SH-SY5Y (cell line): Measurements from ENCODE around the gene DOCK4.

Experiments used
- GATA2 ChIP-seq: IDR thresholded peaks from 2 replicates; pipeline ENCODE4 v1.6.1; 2011; ENCODE audit warnings: mild to moderate bottlenecking, low read depth, low read length
- GATA3 ChIP-seq: IDR thresholded peaks from 2 replicates; pipeline ENCODE4 v1.6.1; 2011; ENCODE audit warnings: low read depth, mild to moderate bottlenecking, low read length, moderate library complexity

DOCK4 gene

DNA sequence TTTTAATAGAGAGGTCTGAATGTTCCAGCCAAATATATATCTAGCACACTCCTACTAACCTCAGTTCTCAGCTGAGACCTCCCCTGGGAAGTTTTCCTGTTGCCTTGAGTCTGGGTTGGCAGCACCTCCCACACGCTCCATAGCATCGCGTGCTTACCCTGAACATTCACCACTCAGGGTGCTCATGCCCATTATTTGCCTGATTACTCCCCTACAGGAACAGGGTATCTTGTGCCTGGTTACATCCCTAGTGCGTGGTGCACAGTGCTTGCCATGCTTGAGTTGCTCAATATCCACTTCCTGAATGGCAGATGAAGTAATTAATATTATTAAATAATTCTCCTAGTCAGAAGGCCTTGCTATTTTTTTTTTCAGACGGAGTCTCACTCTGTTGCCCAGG, 374.0 kb downstream of the DOCK4 start:
- no peak for TF ChIP-seq GATA2

DNA sequence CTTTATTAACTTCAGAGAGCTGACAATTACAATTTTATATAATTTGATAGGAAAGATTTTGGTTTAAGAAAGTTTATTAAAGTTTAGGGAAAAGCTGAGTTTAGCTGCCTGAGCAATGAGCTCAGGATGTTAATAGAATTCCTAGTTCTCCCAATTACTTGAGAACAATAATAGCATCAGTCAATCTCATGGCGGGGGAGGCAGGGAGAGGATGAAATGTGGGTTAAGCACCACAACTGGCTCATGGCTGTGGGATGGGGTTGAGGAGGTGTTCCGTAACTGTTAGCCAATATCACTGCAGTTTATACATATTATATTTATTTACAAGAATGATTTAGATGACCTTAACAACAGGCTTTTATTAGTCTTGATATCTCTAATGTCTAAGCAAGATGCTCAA, 377.0 kb downstream of the DOCK4 start:
- TF ChIP-seq GATA3 (no peak), GATA2 (no peak)

DNA sequence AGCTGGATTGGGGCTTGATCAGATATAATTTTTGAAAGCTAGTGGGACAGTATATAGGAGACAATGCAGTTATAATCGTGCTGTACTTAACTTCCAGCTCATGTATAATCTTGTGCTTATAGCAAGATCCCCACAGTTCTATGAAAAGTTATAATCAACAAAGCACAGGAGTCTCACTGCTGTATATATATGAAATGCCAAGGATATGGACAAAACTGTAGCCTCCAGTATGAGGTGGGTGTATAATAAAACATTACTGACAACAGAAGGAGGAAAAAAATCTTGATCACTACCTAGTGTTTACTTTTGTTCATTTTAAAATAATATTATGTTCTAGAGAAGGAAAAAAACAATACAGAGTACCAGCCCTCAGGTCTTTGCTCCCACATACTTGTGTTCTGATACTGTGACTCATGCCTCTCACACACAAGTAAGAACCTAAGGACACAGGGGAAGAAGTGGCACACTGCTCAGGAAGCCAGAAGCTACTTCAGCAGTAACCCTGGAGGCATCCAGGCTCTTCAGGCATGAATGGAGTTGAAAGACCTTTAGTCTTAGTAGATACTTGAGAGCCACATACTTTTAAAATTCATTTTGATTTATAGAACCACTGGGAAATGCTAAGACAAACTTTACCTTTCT, 378.2 kb downstream of the DOCK4 start:
- no peak for TF ChIP-seq GATA2
- TF ChIP-seq GATA3 = no peak

DNA sequence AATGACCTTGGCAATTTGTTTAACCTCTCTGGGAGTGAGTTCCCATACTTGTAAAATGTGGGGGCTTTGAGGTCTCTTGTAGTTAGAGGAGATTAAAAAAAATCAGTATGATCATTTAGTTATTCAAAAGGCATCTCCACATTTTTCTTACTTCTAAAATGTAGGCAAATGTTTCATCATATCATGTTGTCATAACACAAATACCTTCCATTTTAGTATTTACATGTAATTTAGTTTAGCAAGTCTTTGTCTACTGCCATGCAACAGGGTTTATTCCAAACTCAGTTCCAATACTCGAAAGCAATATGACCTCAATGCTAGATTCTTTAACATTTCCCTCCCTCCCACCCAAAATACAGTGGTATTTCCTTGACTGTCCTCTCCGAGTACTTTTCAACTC, 381.2 kb downstream of the DOCK4 start:
- TF ChIP-seq GATA2 (no peak), GATA3 (no peak)

DNA sequence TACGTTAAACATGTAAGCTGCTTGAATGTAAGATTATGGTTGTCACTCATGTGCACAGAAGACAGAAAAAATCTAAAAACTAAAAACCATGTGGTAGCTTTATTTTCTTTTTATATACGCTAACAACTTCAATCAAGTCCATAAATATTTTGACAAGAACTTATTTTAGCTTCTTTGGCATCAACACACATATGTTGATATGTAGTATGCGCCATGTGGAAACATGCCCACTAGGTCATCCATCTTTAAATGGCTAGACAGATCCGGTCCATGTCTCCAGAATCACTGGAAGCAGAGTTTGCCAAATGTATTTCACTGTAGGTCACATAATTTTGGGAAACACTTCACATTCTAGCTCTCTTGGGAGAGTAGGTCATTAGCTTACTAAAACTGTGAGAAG, 382.4 kb downstream of the DOCK4 start:
- TF ChIP-seq GATA2 = no peak
- TF ChIP-seq GATA3 = no peak

DNA sequence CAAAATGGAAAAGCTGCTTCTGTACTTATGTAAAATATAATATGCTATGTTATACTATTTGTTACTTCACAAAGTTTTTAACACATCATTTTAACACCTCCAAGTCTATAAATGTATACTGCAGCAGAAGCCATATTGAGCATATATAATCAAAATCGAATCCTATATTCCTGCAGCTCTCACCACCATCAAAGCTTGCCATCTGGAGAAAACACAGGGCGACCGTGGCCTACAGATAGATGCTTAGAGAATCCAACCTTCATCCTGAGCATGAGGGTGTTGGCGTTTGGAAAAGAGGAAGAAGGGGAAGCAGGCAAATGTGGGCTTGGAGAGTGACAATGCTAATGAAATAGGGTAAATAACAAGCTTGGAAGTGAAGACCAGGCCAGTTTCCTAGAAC, 385.2 kb downstream of the DOCK4 start:
- TF ChIP-seq GATA3 (no peak), GATA2 (no peak)

DNA sequence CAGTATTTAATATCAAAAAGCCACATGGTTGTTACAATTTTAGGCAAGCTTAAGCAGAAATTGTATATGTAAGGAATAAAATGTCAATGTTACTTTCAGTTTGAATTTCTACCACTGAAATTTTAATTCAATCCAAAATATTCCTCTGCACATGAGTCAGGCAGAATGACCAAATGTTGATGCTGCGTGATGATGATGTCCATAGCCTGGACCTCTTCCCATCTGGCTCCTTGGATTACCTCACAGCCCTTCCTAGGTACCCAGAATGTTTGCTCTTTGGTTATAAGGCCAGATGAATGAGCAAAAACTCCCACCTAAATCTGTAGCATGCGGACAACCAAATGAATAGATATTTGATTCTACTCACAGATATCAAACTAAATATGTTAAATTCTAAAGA, 385.6 kb downstream of the DOCK4 start:
- TF ChIP-seq GATA2 (no peak), GATA3 (no peak)

DNA sequence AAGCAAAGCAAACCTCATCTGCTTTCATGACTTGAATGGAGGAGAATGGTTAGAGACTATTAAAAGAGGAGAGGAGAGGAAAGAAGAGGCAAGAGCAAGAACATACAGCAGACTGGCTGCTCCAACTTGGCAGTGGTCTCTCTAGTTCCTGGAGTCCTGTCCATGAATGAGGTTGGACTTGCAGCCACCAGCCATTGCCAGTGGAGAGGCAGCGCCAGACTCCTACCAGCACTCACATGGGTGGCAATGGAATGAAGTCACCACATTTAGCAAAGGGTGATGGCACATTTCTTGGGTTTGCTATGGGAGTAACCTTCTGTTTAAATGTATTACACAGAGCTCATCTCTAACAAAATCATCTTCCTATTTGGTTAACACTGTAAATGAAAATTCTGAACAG, 386.1 kb downstream of the DOCK4 start:
- TF ChIP-seq GATA2 = no peak
- no peak for TF ChIP-seq GATA3

DNA sequence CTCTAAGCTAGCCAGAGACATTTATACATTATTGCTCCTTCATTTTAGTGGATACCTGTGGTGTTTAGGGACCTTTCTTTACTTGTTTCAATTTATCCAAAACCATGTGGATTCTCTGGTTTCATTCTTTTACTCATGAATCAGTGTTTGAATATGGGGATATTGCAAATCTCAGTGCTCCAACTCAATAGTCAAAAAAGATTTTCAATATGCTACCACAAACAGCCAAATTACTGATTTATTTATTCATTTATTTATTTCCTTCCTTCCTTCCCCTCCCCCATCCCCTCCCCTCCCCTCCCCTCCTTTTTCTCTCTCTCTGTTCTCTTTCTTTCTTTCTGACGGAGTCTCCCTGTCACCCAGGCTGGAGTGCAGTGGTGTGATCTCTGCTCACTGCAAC, 390.8 kb downstream of the DOCK4 start:
- no peak for TF ChIP-seq GATA3
- no peak for TF ChIP-seq GATA2

DNA sequence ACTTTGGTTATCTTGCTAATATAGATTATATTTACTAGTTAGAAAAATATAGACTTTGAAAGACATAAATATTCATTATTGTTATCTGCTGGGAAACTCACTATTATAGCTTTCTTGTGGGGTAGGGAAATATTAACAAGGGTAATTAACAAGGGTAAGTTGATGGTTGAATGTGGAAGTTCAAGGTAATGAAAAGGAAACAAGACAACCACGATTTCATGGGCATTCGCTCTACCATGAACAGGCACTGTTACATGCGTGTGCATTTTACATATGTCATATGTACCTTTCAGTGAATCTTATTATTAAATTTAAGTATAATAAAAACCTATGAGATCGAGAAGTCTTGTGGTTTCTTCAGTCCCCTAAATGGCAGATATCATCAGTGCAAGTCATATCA, 392.9 kb downstream of the DOCK4 start:
- TF ChIP-seq GATA2 (no peak), GATA3 (no peak)

DNA sequence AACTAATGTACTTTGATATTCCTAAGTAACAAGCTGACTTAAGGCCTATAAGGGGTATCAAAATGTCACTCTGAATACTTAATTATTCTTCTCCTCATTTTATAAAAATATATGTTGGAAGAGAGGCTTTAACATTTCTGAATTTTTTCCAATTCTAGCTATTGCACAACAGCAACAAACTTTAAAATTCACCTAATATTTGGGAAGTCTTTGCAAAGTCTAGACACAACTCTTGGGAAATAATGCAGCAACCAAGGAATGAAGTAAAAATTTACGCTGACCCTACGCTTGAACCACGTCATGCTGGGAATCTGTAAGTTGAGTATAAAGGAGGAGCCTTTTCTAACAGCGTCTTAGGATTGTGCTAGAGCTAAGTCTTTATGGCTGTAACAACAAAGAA, 400.0 kb downstream of the DOCK4 start:
- TF ChIP-seq GATA3 = no peak
- TF ChIP-seq GATA2 = no peak

DNA sequence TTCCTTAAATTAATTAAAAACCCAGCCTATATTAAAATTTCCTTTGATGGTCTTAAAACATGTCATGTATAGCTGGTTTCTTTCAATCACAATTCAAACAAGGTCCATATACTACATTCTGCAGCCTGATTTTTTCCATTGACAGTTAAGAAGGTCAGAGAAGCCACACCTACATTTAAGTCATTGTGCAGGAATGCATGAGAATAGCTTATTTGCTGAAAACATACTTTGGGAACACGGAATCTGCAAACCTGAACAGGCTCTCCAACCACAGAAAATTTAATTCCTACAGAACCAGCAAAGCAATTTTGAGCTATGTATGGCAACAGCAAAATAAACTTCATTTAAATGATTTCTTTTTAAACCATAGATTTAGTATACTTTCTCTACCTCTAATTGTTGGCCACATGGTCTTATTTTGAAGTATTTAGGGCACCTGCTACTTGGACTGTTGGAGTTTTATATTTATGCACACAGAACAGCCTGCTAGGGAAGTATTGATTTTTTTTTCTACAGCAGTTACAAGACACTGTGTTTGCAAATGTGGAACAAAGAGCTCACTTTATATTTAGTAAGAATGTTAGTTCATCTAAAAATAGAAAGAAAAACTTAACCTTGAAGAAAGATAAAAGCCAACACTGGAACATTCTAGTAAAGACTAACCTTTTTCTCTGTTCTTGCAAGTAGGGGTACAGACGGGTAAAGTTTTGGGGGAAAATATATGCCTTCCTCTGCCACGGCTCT, 403.0 kb downstream of the DOCK4 start:
- no peak for TF ChIP-seq GATA2
- no peak for TF ChIP-seq GATA3

DNA sequence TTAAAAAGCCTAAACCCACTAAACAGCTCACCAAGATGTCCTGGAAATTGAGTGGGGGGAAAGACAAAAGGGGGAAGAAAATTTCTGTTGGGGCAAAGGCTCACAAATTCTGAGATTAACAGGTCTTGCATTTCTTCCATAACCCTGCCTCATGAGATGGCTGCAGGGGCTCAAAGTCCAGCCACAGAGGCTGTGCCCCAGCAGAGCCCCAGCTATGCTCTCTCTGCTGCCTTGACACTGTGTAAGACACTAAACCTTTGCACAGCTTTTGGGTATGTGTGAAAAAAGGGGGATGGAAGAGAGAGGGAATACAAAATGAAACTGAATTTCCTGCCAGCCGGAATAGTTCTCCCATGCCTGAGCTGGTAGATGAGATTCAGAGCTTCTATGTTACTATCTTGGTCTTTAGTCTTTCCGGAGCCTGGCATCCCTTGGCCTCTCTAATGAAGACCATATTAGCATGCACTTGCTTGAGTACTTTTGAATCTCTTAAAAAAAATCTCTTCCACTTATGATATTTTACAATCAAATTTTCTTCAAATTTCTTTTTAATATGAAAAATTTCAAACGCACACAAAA, 403.9 kb downstream of the DOCK4 start:
- no peak for TF ChIP-seq GATA3
- no peak for TF ChIP-seq GATA2

DNA sequence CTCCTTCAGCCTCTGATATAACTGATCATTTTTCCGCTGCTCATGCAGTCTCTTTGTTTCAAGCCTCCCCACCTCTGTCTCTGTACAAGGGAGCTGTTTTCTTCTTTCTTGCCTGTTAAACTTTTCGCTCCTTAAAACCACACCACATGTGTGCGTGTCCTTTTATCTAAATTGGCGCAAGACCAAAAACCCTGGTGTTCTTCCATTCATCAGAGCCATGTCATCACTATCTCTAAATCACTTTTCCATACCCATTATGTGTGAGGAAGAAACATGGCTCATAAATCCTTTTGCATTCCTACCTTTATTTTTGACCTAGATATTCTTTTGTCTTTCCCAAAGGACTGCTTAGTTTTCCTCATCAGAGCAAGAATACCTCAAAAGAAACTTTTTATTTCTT, 404.9 kb downstream of the DOCK4 start:
- no peak for TF ChIP-seq GATA3
- TF ChIP-seq GATA2 = no peak

DNA sequence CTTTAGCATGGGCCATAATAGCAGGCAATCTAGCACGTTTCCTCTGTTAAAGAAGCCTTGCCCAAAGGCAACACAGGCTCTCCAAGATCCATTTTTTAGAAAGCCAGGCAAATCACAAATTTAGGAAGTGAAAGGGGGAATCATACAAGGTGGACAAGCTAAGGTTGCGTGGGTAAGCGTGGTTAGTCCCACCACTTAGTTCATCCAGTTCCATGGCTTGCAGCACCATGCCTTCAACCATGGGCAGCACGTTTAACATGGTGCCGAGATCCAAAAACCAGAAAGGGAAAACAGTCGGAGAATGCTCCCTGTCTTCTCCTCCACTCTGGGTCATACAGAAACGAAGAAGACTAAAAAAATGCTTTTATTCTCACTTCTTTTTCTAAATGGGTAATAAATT, 409.5 kb downstream of the DOCK4 start:
- TF ChIP-seq GATA2 (no peak), GATA3 (no peak)

DNA sequence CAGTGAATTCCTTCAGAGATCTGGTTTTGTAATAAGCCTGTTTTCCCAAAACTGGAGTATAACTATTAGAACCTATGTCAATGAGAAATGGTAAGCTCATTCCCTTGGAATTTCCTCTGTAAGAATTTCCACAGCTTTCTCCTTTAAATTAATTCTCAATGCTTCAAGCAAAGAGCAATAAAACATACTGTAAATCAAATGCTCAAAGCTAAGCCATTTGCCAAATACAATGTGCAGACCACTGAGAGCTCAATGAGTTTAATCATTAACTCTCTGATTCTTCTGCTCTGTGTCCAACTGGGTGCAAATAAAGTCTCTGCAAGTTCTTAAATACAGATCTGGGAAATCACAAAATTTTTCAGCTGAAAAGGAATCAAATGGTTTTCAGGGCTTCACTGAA, 416.3 kb downstream of the DOCK4 start:
- no peak for TF ChIP-seq GATA3
- TF ChIP-seq GATA2 = no peak

DNA sequence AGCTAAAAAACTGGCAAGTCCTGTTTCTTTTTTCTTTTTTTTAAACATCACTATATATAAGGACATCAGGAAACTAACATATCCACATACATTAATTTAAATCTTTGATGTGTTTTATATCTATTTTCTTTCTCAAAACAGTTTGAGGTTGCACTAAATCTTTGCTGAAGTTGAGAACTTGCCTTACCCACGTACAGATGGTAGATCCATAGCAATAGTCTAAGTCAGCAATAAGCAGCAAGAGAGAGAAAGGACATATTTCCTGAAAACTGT, 417.2 kb downstream of the DOCK4 start:
- TF ChIP-seq GATA2 (no peak), GATA3 (no peak)
